H9 (cell line): Measurements from ENCODE around the gene TMEM165. TPM values are rescaled to one million over a fixed set of nuclear protein-coding genes. Genes with fewer than 3 reads are reported as not detected.
A peak's percentile ranks its signal among the peaks of the same experiment; 100 is the strongest.

Experiments used
- DNase-seq: peaks from one replicate; pipeline ENCODE4 v3.0.0-alpha.2; 2017
- H2AFZ ChIP-seq: one replicate; pipeline ENCODE4 v1.6.1; 2013; ENCODE audit warnings: mild to moderate bottlenecking, low read length, control low read depth, moderate library complexity
- H2AK5ac ChIP-seq: 2 replicates; pipeline ENCODE4 v1.6.1; 2013; ENCODE audit warnings: low read length, control low read depth, mixed read lengths; ENCODE audit not compliant: insufficient read length
- H2BK120ac ChIP-seq: one replicate; pipeline ENCODE4 v1.6.1; 2013; ENCODE audit warnings: low read depth, mild to moderate bottlenecking, low read length, control low read depth, inconsistent platforms; ENCODE audit not compliant: poor library complexity, severe bottlenecking
- H2BK12ac ChIP-seq: 2 replicates; pipeline ENCODE4 v1.6.1; 2013; ENCODE audit warnings: low read length, control low read depth, mixed read lengths, low read depth; ENCODE audit not compliant: insufficient read length
- H2BK15ac ChIP-seq: 2 replicates; pipeline ENCODE4 v1.6.1; 2013; ENCODE audit warnings: low read depth, low read length, control low read depth
- H2BK20ac ChIP-seq: one replicate; pipeline ENCODE4 v1.6.1; 2013; ENCODE audit warnings: low read depth, mild to moderate bottlenecking, low read length, control low read depth, inconsistent platforms; ENCODE audit not compliant: poor library complexity, severe bottlenecking
- H2BK5ac ChIP-seq: 2 replicates; pipeline ENCODE4 v1.6.1; 2013; ENCODE audit warnings: low read length, control low read depth, mixed read lengths; ENCODE audit not compliant: insufficient read length
- H3K14ac ChIP-seq: 2 replicates; pipeline ENCODE4 v1.6.1; 2013; ENCODE audit warnings: low read length, control low read depth; ENCODE audit not compliant: insufficient read depth
- H3K18ac ChIP-seq: 2 replicates; pipeline ENCODE4 v1.6.1; 2013; ENCODE audit warnings: low read depth, mild to moderate bottlenecking, mixed read lengths, low read length, control low read depth; ENCODE audit not compliant: insufficient read length
- H3K23ac ChIP-seq: 2 replicates; pipeline ENCODE4 v1.6.1; 2013; ENCODE audit warnings: low read length, control low read depth, mixed read lengths, low read depth; ENCODE audit not compliant: insufficient read length
- H3K23me2 ChIP-seq: 2 replicates; pipeline ENCODE4 v1.6.1; 2013; ENCODE audit warnings: low read depth, mild to moderate bottlenecking, mixed read lengths, low read length, control low read depth; ENCODE audit not compliant: insufficient read length, poor library complexity, severe bottlenecking
- H3K27ac ChIP-seq: 2 replicates; pipeline ENCODE4 v1.5.1; 2013; ENCODE audit warnings: low read length, control low read depth, mixed read lengths, low read depth; ENCODE audit not compliant: insufficient read length
- H3K27me3 ChIP-seq: 2 replicates; pipeline ENCODE4 v1.6.1; 2013; ENCODE audit warnings: low read length, control low read depth, inconsistent platforms; ENCODE audit not compliant: insufficient read depth
- H3K4ac ChIP-seq: 2 replicates; pipeline ENCODE4 v1.6.1; 2013; ENCODE audit warnings: low read depth, mild to moderate bottlenecking, control low read depth, inconsistent platforms, low read length, moderate library complexity
- H3K4me1 ChIP-seq: 2 replicates; pipeline ENCODE4 v1.6.1; 2013; ENCODE audit warnings: low read length, control low read depth, inconsistent platforms; ENCODE audit not compliant: insufficient read depth
- H3K4me2 ChIP-seq: 2 replicates; pipeline ENCODE4 v1.6.1; 2013; ENCODE audit warnings: low read length, control low read depth, mixed read lengths; ENCODE audit not compliant: insufficient read length, insufficient read depth
- H3K56ac ChIP-seq: 2 replicates; pipeline ENCODE4 v1.6.1; 2013; ENCODE audit warnings: low read depth, mild to moderate bottlenecking, mixed read lengths, low read length, control low read depth; ENCODE audit not compliant: insufficient read length
- H3K79me1 ChIP-seq: 2 replicates; pipeline ENCODE4 v1.6.1; 2013; ENCODE audit warnings: low read depth, mild to moderate bottlenecking, moderate library complexity, low read length, control low read depth, inconsistent platforms; ENCODE audit not compliant: insufficient read depth, poor library complexity, severe bottlenecking
- H3K79me2 ChIP-seq: 2 replicates; pipeline ENCODE4 v1.6.1; 2013; ENCODE audit warnings: low read length, control low read depth, inconsistent platforms; ENCODE audit not compliant: insufficient read depth
- H3K9ac ChIP-seq: 2 replicates; pipeline ENCODE4 v1.6.1; 2013; ENCODE audit warnings: low read length, control low read depth, mixed read lengths; ENCODE audit not compliant: insufficient read length; ENCODE audit errors: extremely low read depth
- H3K9me3 ChIP-seq: one replicate; pipeline ENCODE4 v1.6.1; 2013; ENCODE audit warnings: low read depth, low read length, inconsistent platforms; ENCODE audit not compliant: control insufficient read depth
- H3T11ph ChIP-seq: one replicate; pipeline ENCODE4 v1.6.1; 2013; ENCODE audit warnings: mild to moderate bottlenecking, low read length, control low read depth, inconsistent platforms
- H4K20me1 ChIP-seq: one replicate; pipeline ENCODE4 v1.6.1; 2013; ENCODE audit not compliant: control insufficient read depth, insufficient read length, insufficient read depth
- H4K5ac ChIP-seq: 2 replicates; pipeline ENCODE4 v1.6.1; 2013; ENCODE audit warnings: low read depth, mild to moderate bottlenecking, mixed read lengths, low read length, control low read depth; ENCODE audit not compliant: insufficient read length
- H4K8ac ChIP-seq: replicated peaks from 2 replicates; pipeline ENCODE4 v1.6.1; 2013; ENCODE audit warnings: low read length, control low read depth, mixed read lengths, low read depth; ENCODE audit not compliant: insufficient read length
- H4K91ac ChIP-seq: 2 replicates; pipeline ENCODE4 v1.6.1; 2013; ENCODE audit warnings: low read depth, mild to moderate bottlenecking, moderate library complexity, mixed read lengths, low read length, control low read depth; ENCODE audit not compliant: insufficient read length
- H3K27ac Mint-ChIP-seq, 3 experiments: 2 replicates in 2 of 3; 3 replicates in 1 of 3; pipeline ENCODE4 v1.8.0; 2020 to 2021; ENCODE audit warnings: mixed read lengths in 3 of 3, mild to moderate bottlenecking in 1 of 3, moderate library complexity in 1 of 3
- H3K27me3 Mint-ChIP-seq: 2 replicates; pipeline ENCODE4 v1.8.0; 2021; ENCODE audit warnings: low read depth, mild to moderate bottlenecking, moderate library complexity, mixed read lengths
- H3K36me3 Mint-ChIP-seq, 3 experiments: 2 replicates in 2 of 3; 3 replicates in 1 of 3; pipeline ENCODE4 v1.8.0; 2020 to 2021; ENCODE audit warnings: low read depth in 3 of 3, mixed read lengths in 3 of 3; ENCODE audit not compliant: insufficient read depth in 1 of 3
- H3K4me1 Mint-ChIP-seq, 2 experiments: 2 replicates each; pipeline ENCODE4 v1.8.0; 2020; ENCODE audit warnings: mixed read lengths in 2 of 2
- H3K4me3 Mint-ChIP-seq, 2 experiments: 2 replicates in 1 of 2; 3 replicates in 1 of 2; pipeline ENCODE4 v1.8.0; 2020 to 2021; ENCODE audit warnings: mild to moderate bottlenecking in 2 of 2, mixed read lengths in 2 of 2, moderate library complexity in 1 of 2
- H3K9me3 Mint-ChIP-seq, 2 experiments: 2 replicates in 1 of 2; 3 replicates in 1 of 2; pipeline ENCODE4 v1.8.0; 2020; ENCODE audit warnings: mild to moderate bottlenecking in 2 of 2, mixed read lengths in 2 of 2, moderate library complexity in 1 of 2
- WGBS: extraction: QIAGEN DNeasy Blood & Tissue Kit; methylation state at CpG from one replicate; pipeline ENCODE4 v1.1.7; 2013; ENCODE audit warnings: missing lambda C conversion rate, low lambda C conversion rate, mixed read lengths; ENCODE audit not compliant: insufficient read length; ENCODE audit errors: extremely low coverage; 5-methylcytosine and 5-hydroxymethylcytosine counted together
- total RNA-seq: library from RNA; stranded (reverse); gene quantifications from 2 replicates; pipeline ENCODE4 v1.2.1, GENCODE V29; 2021
- TF ChIP-seq, protein P1 (sequence below): fragments of 200-600 bp; sonication (generic); conservative IDR thresholded peaks from 3 replicates; pipeline ENCODE4 v1.8.0; 2021; ENCODE audit warnings: antibody characterized with exemption, mild to moderate bottlenecking

Gene TMEM165
- total RNA-seq, 1 experiment from 2014 or later, result 87.2 TPM

DNA sequence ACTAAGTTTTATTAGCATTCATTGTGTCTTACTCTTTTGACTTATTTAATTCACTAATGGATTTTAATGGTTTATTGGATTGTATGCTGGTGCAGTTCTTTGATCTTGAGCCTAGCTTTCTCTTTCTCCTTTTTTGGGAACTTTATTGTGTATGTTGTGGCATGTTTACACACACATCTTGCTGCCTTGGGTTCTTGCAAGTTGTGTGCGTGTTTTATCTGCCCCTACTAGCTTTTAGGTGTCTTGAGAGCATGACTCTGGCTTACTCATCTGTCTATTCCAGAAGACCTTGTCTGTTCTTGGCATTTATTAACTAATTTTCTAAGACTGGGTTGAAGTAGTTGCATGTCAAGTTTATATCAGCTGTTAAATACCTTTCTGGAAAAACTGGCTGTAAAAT is 2.7 kb downstream of the TMEM165 start:
- Histone ChIP-seq H4K20me1 (no peaks in the 10 kb centered on the region), H2BK5ac (no peak overlapping the region), H3K27me3 (no peaks in the 10 kb centered on the region), H3T11ph (no peak overlapping the region), H2BK15ac (no peak overlapping the region), H3K9ac (peak overlapping the region; percentile 49), H4K91ac (no peak overlapping the region), H3K14ac (no peak overlapping the region), H3K56ac (no peak overlapping the region), H3K4me2 (peak overlapping the region; percentile 83), H4K8ac (no peak overlapping the region), H2BK12ac (no peak overlapping the region), H2AFZ (no peak overlapping the region), H2AK5ac (no peak overlapping the region), H3K23ac (no peak overlapping the region), H3K79me1 (no peaks in the 10 kb centered on the region), H3K9me3 (no peaks in the 10 kb centered on the region), H3K27ac (no peak overlapping the region), H3K4me1 (no peaks in the 10 kb centered on the region), H2BK20ac (no peak overlapping the region), H3K18ac (no peak overlapping the region), H3K4ac (no peak overlapping the region), H4K5ac (no peak overlapping the region), H3K23me2 (peaks cover 10% of the 10 kb centered on the region), H2BK120ac (no peak overlapping the region), H3K79me2 (peaks cover 33% of the 10 kb centered on the region)
- Mint-ChIP-seq H3K4me1 (peaks cover 31 to 32% of the 10 kb centered on the region in 2 experiments), H3K27ac (no peak overlapping the region; a peak in 1 of 7 replicates), H3K9me3 (no peaks in the 10 kb centered on the region; a peak in 1 of 5 replicates), H3K4me3 (peak overlapping the region; percentile 88 to 93), H3K36me3 (peaks cover 30 to 42% (median 38%) of the 10 kb centered on the region in 3 experiments), H3K27me3 (no peaks in the 10 kb centered on the region; the same call in 1 of the 2 replicates)
- no peak for DNase-seq
- TF ChIP-seq, protein P1, sequence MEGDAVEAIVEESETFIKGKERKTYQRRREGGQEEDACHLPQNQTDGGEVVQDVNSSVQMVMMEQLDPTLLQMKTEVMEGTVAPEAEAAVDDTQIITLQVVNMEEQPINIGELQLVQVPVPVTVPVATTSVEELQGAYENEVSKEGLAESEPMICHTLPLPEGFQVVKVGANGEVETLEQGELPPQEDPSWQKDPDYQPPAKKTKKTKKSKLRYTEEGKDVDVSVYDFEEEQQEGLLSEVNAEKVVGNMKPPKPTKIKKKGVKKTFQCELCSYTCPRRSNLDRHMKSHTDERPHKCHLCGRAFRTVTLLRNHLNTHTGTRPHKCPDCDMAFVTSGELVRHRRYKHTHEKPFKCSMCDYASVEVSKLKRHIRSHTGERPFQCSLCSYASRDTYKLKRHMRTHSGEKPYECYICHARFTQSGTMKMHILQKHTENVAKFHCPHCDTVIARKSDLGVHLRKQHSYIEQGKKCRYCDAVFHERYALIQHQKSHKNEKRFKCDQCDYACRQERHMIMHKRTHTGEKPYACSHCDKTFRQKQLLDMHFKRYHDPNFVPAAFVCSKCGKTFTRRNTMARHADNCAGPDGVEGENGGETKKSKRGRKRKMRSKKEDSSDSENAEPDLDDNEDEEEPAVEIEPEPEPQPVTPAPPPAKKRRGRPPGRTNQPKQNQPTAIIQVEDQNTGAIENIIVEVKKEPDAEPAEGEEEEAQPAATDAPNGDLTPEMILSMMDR, result no peak
- WGBS, result no CpG with 5 or more reads among the region's 1 CpG
